ENCODE data around the gene MACROH2A1. TPM values are rescaled to one million over a fixed set of nuclear protein-coding genes. Genes with fewer than 3 reads are reported as not detected.

Gene MACROH2A1
- total RNA-seq, 4 donors from 2014 or later: 278 to 355 (median 319) TPM

- WGBS, 2 donors: 24 to 26% methylated on average over 5 of the region's 5 CpGs
- Histone ChIP-seq H3K4me3 (no peak overlapping the region), H3K4me1 (peaks cover 10 to 100% (median 38%) of the 10 kb centered on the region in 3 donors), H3K27me3 (no peaks in the 10 kb centered on the region), H3K36me3 (peaks cover 0 to 61% (median 4%) of the 10 kb centered on the region in 3 donors), H3K9me3 (no peaks in the 10 kb centered on the region), H3K27ac (peak overlapping the region in 2 of 4 donors; percentile 40 to 83)
- no peak for TF ChIP-seq POLR2A (IDR thresholded peaks at IDR 0.05)
- TF ChIP-seq CTCF (IDR thresholded peaks at IDR 0.05): peak in 5 of 6 experiments; percentile 42 to 71 (median 53)
- intact Hi-C loops (cut with DNase I): no loop called here
- no peak for DNase-seq
These were observed 66.4 kb downstream of the MACROH2A1 start for GRCh38 chr5:135332519-135333150.

GRCh38 chr5:135331612-135332011 lies 67.4 kb downstream of the MACROH2A1 start:
- peaks cover 0 to 51% (median 4%) of the 10 kb centered on the region in 3 donors for H3K36me3 ChIP-seq
- H3K4me3 ChIP-seq: no peak overlapping the region
- H3K27me3 ChIP-seq: no peaks in the 10 kb centered on the region
- peaks cover 10 to 98% (median 28%) of the 10 kb centered on the region in 3 donors for H3K4me1 ChIP-seq
- TF ChIP-seq POLR2A (IDR thresholded peaks at IDR 0.05) (no peak), CTCF (IDR thresholded peaks at IDR 0.05) (no peak)
- no peaks in the 10 kb centered on the region for H3K9me3 ChIP-seq
- intact Hi-C loops (cut with DNase I): no loop called here
- H3K27ac ChIP-seq: peak overlapping the region in 3 of 4 donors; percentile 57 to 83 (median 79)
- 45 to 72% methylated on average over 3 of the region's 3 CpGs for WGBS, 2 donors
- DNase-seq: no peak

GRCh38 chr5:135330798-135331096 lies 68.3 kb downstream of the MACROH2A1 start:
- peaks cover 13 to 98% (median 21%) of the 10 kb centered on the region in 3 donors for H3K4me1 ChIP-seq
- peaks cover 0 to 42% (median 0%) of the 10 kb centered on the region in 3 donors for H3K36me3 ChIP-seq
- H3K27me3 ChIP-seq: no peaks in the 10 kb centered on the region
- no peak overlapping the region for H3K4me3 ChIP-seq
- intact Hi-C loops (cut with DNase I): no loop called here
- 83 to 93% methylated on average over 1 to 3 of the region's 3 CpGs for WGBS, 2 donors
- DNase-seq: no peak
- TF ChIP-seq POLR2A (IDR thresholded peaks at IDR 0.05) (no peak), CTCF (IDR thresholded peaks at IDR 0.05) (no peak)
- peak overlapping the region; percentile 23 to 83 (median 68) for H3K27ac ChIP-seq
- no peaks in the 10 kb centered on the region for H3K9me3 ChIP-seq

GRCh38 chr5:135329913-135330797 lies 68.9 kb downstream of the MACROH2A1 start:
- Histone ChIP-seq H3K9me3 (no peaks in the 10 kb centered on the region), H3K27me3 (no peaks in the 10 kb centered on the region), H3K36me3 (peaks cover 0 to 36% (median 0%) of the 10 kb centered on the region in 3 donors), H3K4me1 (peaks cover 16 to 98% (median 19%) of the 10 kb centered on the region in 3 donors), H3K4me3 (no peak overlapping the region), H3K27ac (peak overlapping the region; percentile 23 to 83 (median 68))
- TF ChIP-seq POLR2A (IDR thresholded peaks at IDR 0.05) (no peak), CTCF (IDR thresholded peaks at IDR 0.05) (no peak)
- DNase-seq: no peak
- intact Hi-C loops (cut with DNase I): loop anchor here (10.0 kb wide), 1 partner anchor 115 kb away; no protein-coding TSS in a partner anchor
- 71 to 82% methylated on average over 13 to 15 of the region's 18 CpGs for WGBS, 2 donors
